ENCODE measurements around the gene FSIP1. TPM values are rescaled to one million over a fixed set of nuclear protein-coding genes. Genes with fewer than 3 reads are reported as not detected.

Gene FSIP1
- total RNA-seq, 4 donors from 2014 or later, result 1.9 to 8.6 (median 5.6) TPM; not detected in 1

DNA sequence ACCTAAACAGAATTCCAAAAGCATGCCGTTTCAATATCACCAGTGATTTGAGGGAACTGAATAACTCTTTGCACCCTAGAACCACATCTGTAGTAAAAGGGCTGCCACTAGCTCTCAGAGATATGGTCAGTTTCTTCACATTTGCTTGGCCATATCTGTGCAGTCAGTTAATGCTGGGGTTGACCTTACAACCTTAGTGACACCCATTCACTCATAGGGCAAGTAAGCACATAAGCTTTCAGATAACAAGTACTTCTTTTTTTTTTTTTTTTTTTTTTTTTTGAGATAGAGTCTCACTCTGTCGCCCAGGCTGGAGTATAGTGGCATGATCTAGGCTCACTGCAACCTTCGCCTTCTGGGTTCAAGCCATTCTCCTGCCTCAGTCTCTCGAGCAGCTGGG lies 20.4 kb upstream of the FSIP1 start:
- no peak overlapping the region for H3K4me3 ChIP-seq
- in situ Hi-C loops (cut with MboI; ENCODE audit: low pct_ligation_motif_present in 1 of 4, low pct_unique_long_range_greater_than_20kb in 1 of 4, low sequenced_read_pairs in 3 of 4), result no loop called here
- no peak for DNase-seq
- H3K9me3 ChIP-seq, result no peaks in the 10 kb centered on the region
- no peaks in the 10 kb centered on the region for H3K27me3 ChIP-seq
- no peak overlapping the region for H3K27ac ChIP-seq
- H3K4me1 ChIP-seq, result no peaks in the 10 kb centered on the region
- no peaks in the 10 kb centered on the region for H3K36me3 ChIP-seq
- TF ChIP-seq POLR2AphosphoS5 (IDR thresholded peaks at IDR 0.05) (no peak), POLR2A (IDR thresholded peaks at IDR 0.05) (no peak), EP300 (IDR thresholded peaks at IDR 0.05; ENCODE audit: low read depth) (no peak)
- TF ChIP-seq, protein P1, sequence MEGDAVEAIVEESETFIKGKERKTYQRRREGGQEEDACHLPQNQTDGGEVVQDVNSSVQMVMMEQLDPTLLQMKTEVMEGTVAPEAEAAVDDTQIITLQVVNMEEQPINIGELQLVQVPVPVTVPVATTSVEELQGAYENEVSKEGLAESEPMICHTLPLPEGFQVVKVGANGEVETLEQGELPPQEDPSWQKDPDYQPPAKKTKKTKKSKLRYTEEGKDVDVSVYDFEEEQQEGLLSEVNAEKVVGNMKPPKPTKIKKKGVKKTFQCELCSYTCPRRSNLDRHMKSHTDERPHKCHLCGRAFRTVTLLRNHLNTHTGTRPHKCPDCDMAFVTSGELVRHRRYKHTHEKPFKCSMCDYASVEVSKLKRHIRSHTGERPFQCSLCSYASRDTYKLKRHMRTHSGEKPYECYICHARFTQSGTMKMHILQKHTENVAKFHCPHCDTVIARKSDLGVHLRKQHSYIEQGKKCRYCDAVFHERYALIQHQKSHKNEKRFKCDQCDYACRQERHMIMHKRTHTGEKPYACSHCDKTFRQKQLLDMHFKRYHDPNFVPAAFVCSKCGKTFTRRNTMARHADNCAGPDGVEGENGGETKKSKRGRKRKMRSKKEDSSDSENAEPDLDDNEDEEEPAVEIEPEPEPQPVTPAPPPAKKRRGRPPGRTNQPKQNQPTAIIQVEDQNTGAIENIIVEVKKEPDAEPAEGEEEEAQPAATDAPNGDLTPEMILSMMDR (IDR thresholded peaks at IDR 0.05), result no peak
- WGBS, 2 donors (ENCODE audit: low coverage in 1 of 2), result 92 to 94% methylated on average over 2 to 4 of the region's 4 CpGs
- intact Hi-C loops (cut with DNase I; ENCODE audit: low total_unique reads), result no loop called here

DNA sequence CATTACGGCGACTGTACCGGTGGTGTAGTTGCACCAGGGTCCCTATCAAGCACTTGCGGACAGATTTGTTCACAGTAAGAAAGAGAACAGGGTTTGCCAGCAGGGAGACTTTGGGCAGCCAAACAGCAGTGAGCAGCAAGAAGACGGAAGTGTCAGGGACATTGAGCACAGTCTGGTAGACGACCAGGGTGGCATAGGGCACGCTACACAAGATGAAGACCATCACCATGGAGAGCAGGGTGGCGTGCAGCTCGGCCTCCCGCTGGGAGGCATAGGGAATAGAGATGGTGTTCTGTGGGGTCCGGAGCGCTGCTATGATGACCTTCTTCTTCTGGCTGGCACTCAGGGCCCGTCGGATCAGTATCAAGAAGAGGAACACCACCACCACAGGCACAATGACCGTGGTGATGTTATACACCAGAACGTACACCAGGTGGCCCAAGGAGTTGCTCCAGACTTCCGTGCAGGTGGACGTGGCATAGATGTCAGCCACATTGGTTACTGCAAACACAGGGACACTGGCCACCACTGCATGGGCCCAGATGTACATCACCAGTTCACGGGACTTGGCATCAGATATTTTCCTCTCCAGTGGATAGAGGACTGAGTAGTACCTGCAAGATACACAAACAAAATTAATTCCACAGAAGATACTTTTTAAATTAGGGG lies 19.1 kb upstream of the FSIP1 start:
- H3K27ac ChIP-seq, result no peak overlapping the region
- 69 to 100% methylated on average over 2 to 19 of the region's 19 CpGs for WGBS, 2 donors (ENCODE audit: low coverage in 1 of 2)

DNA sequence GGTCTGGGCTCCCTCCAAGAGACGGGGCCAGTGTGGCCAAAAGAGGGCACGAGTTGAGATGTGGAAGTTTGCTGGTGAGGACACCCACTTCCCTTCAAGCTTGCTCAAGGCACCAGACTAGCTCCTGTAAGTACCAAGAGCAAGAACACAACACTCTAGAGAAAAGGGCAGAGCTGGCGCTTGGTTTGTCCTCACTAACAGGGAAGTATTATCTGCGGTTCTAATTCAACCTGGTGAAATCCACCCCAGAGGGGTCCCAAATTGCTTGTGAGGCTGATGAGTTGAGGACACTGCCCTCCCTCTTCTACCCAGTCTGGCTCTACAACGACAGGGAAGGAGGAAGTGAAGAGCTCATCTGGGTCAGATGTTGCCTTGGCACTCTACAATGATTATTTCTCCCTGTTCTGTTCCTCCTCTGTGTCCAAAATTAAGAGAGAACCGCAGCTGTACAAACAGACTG lies 16.9 kb upstream of the FSIP1 start:
- Histone ChIP-seq H3K4me1 (no peaks in the 10 kb centered on the region), H3K4me3 (no peak overlapping the region), H3K9me3 (no peaks in the 10 kb centered on the region), H3K27ac (no peak overlapping the region), H3K36me3 (no peaks in the 10 kb centered on the region), H3K27me3 (no peaks in the 10 kb centered on the region)
- WGBS, 2 donors (ENCODE audit: low coverage in 1 of 2), result 59 to 80% methylated on average over 1 to 6 of the region's 6 CpGs
- intact Hi-C loops (cut with DNase I; ENCODE audit: low total_unique reads), result no loop called here
- in situ Hi-C loops (cut with MboI; ENCODE audit: low pct_ligation_motif_present in 1 of 4, low pct_unique_long_range_greater_than_20kb in 1 of 4, low sequenced_read_pairs in 3 of 4), result loop anchor here in 1 of 4 donors (10.0 kb wide), 1 partner anchor 65 kb away; no protein-coding TSS in a partner anchor
- no peak for TF ChIP-seq POLR2AphosphoS5 (IDR thresholded peaks at IDR 0.05)
- no peak for TF ChIP-seq POLR2A (IDR thresholded peaks at IDR 0.05)
- TF ChIP-seq, protein P1 (IDR thresholded peaks at IDR 0.05), result no peak
- no peak for TF ChIP-seq EP300 (IDR thresholded peaks at IDR 0.05; ENCODE audit: low read depth)
- no peak for DNase-seq

More for the DNA sequence above, 19.1 kb upstream of the FSIP1 start:
- intact Hi-C loops (cut with DNase I; ENCODE audit: low total_unique reads), result no loop called here
- Histone ChIP-seq H3K4me1 (no peaks in the 10 kb centered on the region), H3K36me3 (no peaks in the 10 kb centered on the region), H3K27me3 (no peaks in the 10 kb centered on the region), H3K9me3 (no peaks in the 10 kb centered on the region), H3K4me3 (no peak overlapping the region)
- in situ Hi-C loops (cut with MboI; ENCODE audit: low pct_ligation_motif_present in 1 of 4, low pct_unique_long_range_greater_than_20kb in 1 of 4, low sequenced_read_pairs in 3 of 4), result no loop called here
- TF ChIP-seq, protein P1 (IDR thresholded peaks at IDR 0.05), result peak in 4 of 5 experiments; percentile 39 to 57 (median 45)
- TF ChIP-seq POLR2AphosphoS5 (IDR thresholded peaks at IDR 0.05), result no peak
- DNase-seq, result peak; percentile 53

DNA sequence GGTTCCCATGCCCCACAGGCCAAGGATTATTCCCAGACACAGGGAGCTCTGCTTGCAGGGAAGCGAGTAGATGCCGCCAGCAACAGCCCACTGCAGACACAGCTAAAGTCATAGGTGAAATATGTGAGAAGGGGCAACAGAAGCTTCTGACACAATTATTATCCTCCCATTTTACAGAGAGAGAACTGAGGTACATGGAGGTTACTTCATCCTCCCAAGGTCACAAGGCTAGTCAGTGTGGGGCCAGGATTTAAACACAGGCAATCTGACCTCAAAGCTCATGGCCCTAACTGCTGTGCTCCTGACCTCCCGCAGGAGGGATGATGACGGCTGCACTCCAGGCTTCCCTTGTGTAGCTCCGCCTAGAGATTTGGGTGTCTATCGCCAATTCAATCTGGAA lies 15.7 kb upstream of the FSIP1 start:
- Histone ChIP-seq H3K27me3 (no peaks in the 10 kb centered on the region), H3K9me3 (no peaks in the 10 kb centered on the region), H3K27ac (no peak overlapping the region), H3K36me3 (no peaks in the 10 kb centered on the region), H3K4me3 (no peak overlapping the region), H3K4me1 (no peaks in the 10 kb centered on the region)
- in situ Hi-C loops (cut with MboI; ENCODE audit: low pct_ligation_motif_present in 1 of 4, low pct_unique_long_range_greater_than_20kb in 1 of 4, low sequenced_read_pairs in 3 of 4) (loop anchor here in 1 of 4 donors (10.0 kb wide), 1 partner anchor 66 kb away; no protein-coding TSS in a partner anchor), intact Hi-C loops (cut with DNase I; ENCODE audit: low total_unique reads) (no loop called here)
- TF ChIP-seq, protein P1 (IDR thresholded peaks at IDR 0.05), result no peak
- TF ChIP-seq EP300 (IDR thresholded peaks at IDR 0.05; ENCODE audit: low read depth) (no peak), POLR2A (IDR thresholded peaks at IDR 0.05) (no peak), POLR2AphosphoS5 (IDR thresholded peaks at IDR 0.05) (no peak)
- no peak for DNase-seq
- WGBS, 2 donors (ENCODE audit: low coverage in 1 of 2), result 93% methylated on average over 3 to 6 of the region's 6 CpGs
